Peyer's patch (tissue), 4 donors: ENCODE results near the gene JAGN1. TPM values are rescaled to one million over a fixed set of nuclear protein-coding genes. Genes with fewer than 3 reads are reported as not detected.
A peak's percentile ranks its signal among the peaks of the same experiment; 100 is the strongest.

ENCODE experiments used
- DNase-seq, 3 donors: peaks; one replicate each; pipeline ENCODE4 v3.0.0-alpha.2; 2017 to 2019
- H3K27ac ChIP-seq, 4 donors: fragments of 200-600 bp; sonication (generic); one replicate each; pipeline ENCODE4 v1.5.1; 2016 to 2019
- H3K27me3 ChIP-seq, 2 donors: fragments of 200-600 bp; sonication (generic); one replicate each; pipeline ENCODE4 v1.5.1; 2019
- H3K36me3 ChIP-seq, 3 donors: fragments of 200-600 bp; sonication (generic); one replicate each; pipeline ENCODE4 v1.5.1; 2016 to 2019
- H3K4me1 ChIP-seq, 4 donors: fragments of 200-600 bp; sonication (generic); one replicate each; pipeline ENCODE4 v1.5.1; 2016 to 2019
- H3K4me3 ChIP-seq, 4 donors: fragments of 200-600 bp; sonication (generic); 1 replicate in 3 of 4; 2 replicates in 1 of 4; pipeline ENCODE4 v1.5.1; 2016 to 2019; ENCODE audit warnings: mild to moderate bottlenecking in 1 of 4
- H3K9me3 ChIP-seq, 4 donors: fragments of 200-600 bp; sonication (generic); one replicate each; pipeline ENCODE4 v1.5.1; 2016 to 2019; ENCODE audit warnings: mild to moderate bottlenecking in 1 of 4
- POLR2A ChIP-seq, 2 donors: fragments of 450-650 bp; IDR thresholded peaks; one replicate each; pipeline ENCODE4 v1.5.1; 2017; ENCODE audit warnings: antibody characterized with exemption in 2 of 2, mild to moderate bottlenecking in 2 of 2, moderate library complexity in 2 of 2
- total RNA-seq, 4 donors: library from RNA; depleted of rRNA; stranded (reverse); fragments of >200 nt; gene quantifications; one replicate each; pipeline ENCODE4 v1.1.0, GENCODE V29; 2016
- TF ChIP-seq, protein P1 (sequence below), 6 experiments: fragments of 450-650 bp in 4 of 6; fragments of 200-600 bp in 2 of 6; sonication (generic) in 1 of 6; IDR thresholded peaks; one replicate each; pipeline ENCODE4 v1.5.1; 2017 to 2019; ENCODE audit warnings: antibody characterized with exemption in 6 of 6, mild to moderate bottlenecking in 3 of 6, moderate library complexity in 1 of 6

Gene JAGN1
- total RNA-seq, 4 donors from 2014 or later, result 23.9 to 46.5 (median 41.9) TPM

- TF ChIP-seq, protein P1, sequence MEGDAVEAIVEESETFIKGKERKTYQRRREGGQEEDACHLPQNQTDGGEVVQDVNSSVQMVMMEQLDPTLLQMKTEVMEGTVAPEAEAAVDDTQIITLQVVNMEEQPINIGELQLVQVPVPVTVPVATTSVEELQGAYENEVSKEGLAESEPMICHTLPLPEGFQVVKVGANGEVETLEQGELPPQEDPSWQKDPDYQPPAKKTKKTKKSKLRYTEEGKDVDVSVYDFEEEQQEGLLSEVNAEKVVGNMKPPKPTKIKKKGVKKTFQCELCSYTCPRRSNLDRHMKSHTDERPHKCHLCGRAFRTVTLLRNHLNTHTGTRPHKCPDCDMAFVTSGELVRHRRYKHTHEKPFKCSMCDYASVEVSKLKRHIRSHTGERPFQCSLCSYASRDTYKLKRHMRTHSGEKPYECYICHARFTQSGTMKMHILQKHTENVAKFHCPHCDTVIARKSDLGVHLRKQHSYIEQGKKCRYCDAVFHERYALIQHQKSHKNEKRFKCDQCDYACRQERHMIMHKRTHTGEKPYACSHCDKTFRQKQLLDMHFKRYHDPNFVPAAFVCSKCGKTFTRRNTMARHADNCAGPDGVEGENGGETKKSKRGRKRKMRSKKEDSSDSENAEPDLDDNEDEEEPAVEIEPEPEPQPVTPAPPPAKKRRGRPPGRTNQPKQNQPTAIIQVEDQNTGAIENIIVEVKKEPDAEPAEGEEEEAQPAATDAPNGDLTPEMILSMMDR (IDR thresholded peaks at IDR 0.05), result peak in 1 of 6 experiments; percentile 13
- no peak for TF ChIP-seq POLR2A (IDR thresholded peaks at IDR 0.05)
- no peak overlapping the region for H3K27ac ChIP-seq
These were observed 40.5 kb downstream of the JAGN1 start for GRCh38 chr3:9930804-9931418.

DNA sequence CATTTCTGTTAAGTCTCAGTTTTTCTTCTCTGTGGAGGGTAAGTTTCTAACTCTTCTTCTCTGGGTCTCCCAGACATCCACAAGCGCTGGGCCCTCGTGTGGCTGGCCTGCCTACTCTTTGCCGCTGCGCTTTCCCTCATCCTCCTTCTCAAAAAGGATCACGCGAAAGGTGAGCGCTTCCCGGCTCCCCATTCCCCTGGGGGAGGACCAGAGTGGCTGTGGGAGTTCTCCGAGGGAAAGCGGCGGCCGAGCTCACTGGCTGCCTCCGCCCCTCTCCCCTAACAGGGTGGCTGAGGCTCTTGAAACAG lies 42.1 kb downstream of the JAGN1 start:
- peak overlapping the region; percentile 90 to 97 (median 92) for H3K27ac ChIP-seq
- H3K36me3 ChIP-seq, result peaks cover 0 to 28% (median 0%) of the 10 kb centered on the region in 3 donors
- DNase-seq, result no peak
- TF ChIP-seq POLR2A (IDR thresholded peaks at IDR 0.05), result no peak
- TF ChIP-seq, protein P1 (IDR thresholded peaks at IDR 0.05), result no peak
- no peaks in the 10 kb centered on the region for H3K9me3 ChIP-seq
- peak overlapping the region; percentile 74 to 82 (median 79) for H3K4me3 ChIP-seq
- no peaks in the 10 kb centered on the region for H3K27me3 ChIP-seq
- H3K4me1 ChIP-seq, result peaks cover 0 to 28% (median 9%) of the 10 kb centered on the region in 4 donors

More at GRCh38 chr3:9930804-9931418, 40.5 kb downstream of the JAGN1 start:
- Histone ChIP-seq H3K4me1 (peaks cover 0 to 28% (median 9%) of the 10 kb centered on the region in 4 donors), H3K9me3 (no peaks in the 10 kb centered on the region), H3K4me3 (no peak overlapping the region), H3K27me3 (no peaks in the 10 kb centered on the region), H3K36me3 (peaks cover 0 to 25% (median 0%) of the 10 kb centered on the region in 3 donors)
- no peak for DNase-seq

- H3K4me3 ChIP-seq, result peak overlapping the region; percentile 74 to 82 (median 79)
- TF ChIP-seq POLR2A (IDR thresholded peaks at IDR 0.05), result no peak
- TF ChIP-seq, protein P1 (IDR thresholded peaks at IDR 0.05), result peak; percentile 70 to 87 (median 79)
- peaks cover 0 to 28% (median 9%) of the 10 kb centered on the region in 4 donors for H3K4me1 ChIP-seq
- peak; percentile 83 to 94 (median 85) for DNase-seq
- no peaks in the 10 kb centered on the region for H3K9me3 ChIP-seq
- no peaks in the 10 kb centered on the region for H3K27me3 ChIP-seq
- H3K27ac ChIP-seq, result peak overlapping the region; percentile 90 to 97 (median 92)
- H3K36me3 ChIP-seq, result peaks cover 0 to 30% (median 0%) of the 10 kb centered on the region in 3 donors
These were observed 42.6 kb downstream of the JAGN1 start for GRCh38 chr3:9932843-9933560.

DNA sequence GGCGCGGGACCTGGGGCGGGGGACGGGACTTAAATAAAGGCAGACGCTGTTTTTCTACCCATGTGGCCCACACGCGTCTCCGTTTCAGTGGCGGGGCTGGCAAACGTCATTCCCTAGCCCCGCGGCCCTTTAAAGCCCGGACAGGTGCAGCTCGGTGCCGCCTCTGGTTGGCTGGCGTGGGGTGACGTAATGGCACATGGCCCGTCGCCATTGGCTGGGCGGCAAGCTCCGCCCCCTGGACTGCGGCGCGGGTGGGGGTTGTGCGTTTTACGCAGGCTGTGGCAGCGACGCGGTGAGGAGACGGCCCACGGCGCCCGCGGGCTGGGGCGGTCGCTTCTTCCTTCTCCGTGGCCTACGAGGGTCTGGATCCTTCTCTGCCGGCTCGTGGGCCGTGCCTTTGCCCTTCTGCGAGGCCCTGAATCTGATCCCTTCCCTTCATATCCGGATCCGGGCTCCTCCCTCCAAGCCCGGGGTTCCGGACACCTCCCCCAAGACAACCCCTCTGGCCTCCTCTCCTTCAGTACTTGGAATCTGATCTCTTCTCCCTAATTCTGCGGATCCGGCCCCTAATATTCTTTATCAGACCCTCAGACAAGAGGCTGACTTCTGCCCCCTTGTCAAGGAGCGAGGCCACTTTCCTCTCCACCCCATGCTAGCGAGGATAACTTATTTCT lies 43.3 kb downstream of the JAGN1 start, which contains the start of gene CRELD1:
TSS of gene CRELD1 (plus strand) at position 274 of the 674 bp plus-strand sequence. CDS start 605 bp downstream, outside the sequence.
- H3K4me1 ChIP-seq, result peaks cover 0 to 28% (median 9%) of the 10 kb centered on the region in 4 donors
- no peaks in the 10 kb centered on the region for H3K9me3 ChIP-seq
- H3K36me3 ChIP-seq, result peaks cover 0 to 25% (median 0%) of the 10 kb centered on the region in 3 donors
- peak; percentile 98 to 99 (median 99) for DNase-seq
- TF ChIP-seq POLR2A (IDR thresholded peaks at IDR 0.05), result peak; percentile 82 to 93
- TF ChIP-seq, protein P1 (IDR thresholded peaks at IDR 0.05), result no peak
- no peaks in the 10 kb centered on the region for H3K27me3 ChIP-seq
- H3K27ac ChIP-seq, result peak within 1 kb of the TSS; percentile 90 to 97 (median 92)
- peak within 1 kb of the TSS; percentile 74 to 82 (median 79) for H3K4me3 ChIP-seq

- Histone ChIP-seq H3K4me3 (peak overlapping the region; percentile 74 to 82 (median 79)), H3K4me1 (peaks cover 0 to 28% (median 9%) of the 10 kb centered on the region in 4 donors), H3K27ac (peak overlapping the region; percentile 90 to 97 (median 92)), H3K27me3 (no peaks in the 10 kb centered on the region), H3K36me3 (peaks cover 0 to 21% (median 0%) of the 10 kb centered on the region in 3 donors), H3K9me3 (no peaks in the 10 kb centered on the region)
- TF ChIP-seq, protein P1 (IDR thresholded peaks at IDR 0.05), result peak in 4 of 6 experiments; percentile 14 to 30 (median 20)
- no peak for TF ChIP-seq POLR2A (IDR thresholded peaks at IDR 0.05)
- DNase-seq, result peak in 1 of 3 donors; percentile 40
These were observed 43.8 kb downstream of the JAGN1 start for GRCh38 chr3:9934235-9934621.
